HepG2 (cell line): ENCODE results near the gene TP63. TPM values are rescaled to one million over a fixed set of nuclear protein-coding genes. Genes with fewer than 3 reads are reported as not detected.

Source experiments
- ATAC-seq: fragments of 200-7000 bp; cut with Tn5 transposase; 3 replicates; pipeline ENCODE4 v1.9.1; 2020; ENCODE audit warnings: mild to moderate bottlenecking, moderate library complexity
- BruUV-seq: library from RNA; stranded (reverse); fragments of 400-500 nt; replicated peaks from 2 replicates; lab custom pipeline; 2021; lab: Mats Ljungman, UMichigan
- CTCF ChIA-PET: fragments of 300-600 bp; formaldehyde crosslinking; extraction: SDS; loops from one replicate; lab custom pipeline; 2021; ENCODE audit warnings: low total read pairs, inconsistent platforms, low intra/inter-chr PET ratio; lab: Yijun Ruan, JAX
- POLR2A ChIA-PET: fragments of 350-600 bp; sonication (Branson Sonifier 250); formaldehyde crosslinking; loops from one replicate; lab custom pipeline; 2020; ENCODE audit warnings: antibody characterized with exemption, inconsistent platforms; lab: Yijun Ruan, JAX
- DNase-seq: peaks from one replicate; pipeline ENCODE4 v3.0.0-alpha.2; 2015; ENCODE audit warnings: low spot score
- FAIRE-seq: peaks from 3 replicates; lab custom pipeline; 2011; peaks lifted over from hg19 to GRCh38; lab: Jason Lieb, UNC
- H2AFZ ChIP-seq: one replicate; pipeline ENCODE4 v1.6.1; 2011; ENCODE audit warnings: low read length, inconsistent platforms
- H3K27ac ChIP-seq: fragments of 300-600 bp; 3 replicates; pipeline ENCODE4 v1.8.0; 2011; ENCODE audit warnings: mixed run types, mild to moderate bottlenecking, mixed read lengths, low read length, inconsistent platforms; ENCODE audit not compliant: insufficient read depth; ENCODE audit errors: extremely low read length
- H3K27me3 ChIP-seq, 2 experiments: fragments of 200-600 bp in 1 of 2; 2 replicates in 1 of 2; 3 replicates in 1 of 2; pipeline versions ENCODE4 v1.6.0 to v1.8.0; 2011; ENCODE audit warnings: low read length in 2 of 2, mild to moderate bottlenecking in 2 of 2, moderate library complexity in 2 of 2, inconsistent platforms in 1 of 2; ENCODE audit not compliant: insufficient read depth in 2 of 2, control insufficient read depth in 1 of 2
- H3K36me3 ChIP-seq, 2 experiments: fragments of 200-600 bp in 1 of 2; replicated peaks in 1 of 2; 2 replicates in 1 of 2; 3 replicates in 1 of 2; pipeline versions ENCODE4 v1.5.1 to v1.8.0; 2011; ENCODE audit warnings: low read length in 2 of 2, inconsistent platforms in 1 of 2; ENCODE audit not compliant: insufficient read depth in 2 of 2, control insufficient read depth in 1 of 2
- H3K4me1 ChIP-seq: 2 replicates; pipeline ENCODE4 v1.5.1; 2012; ENCODE audit warnings: low read length, inconsistent platforms; ENCODE audit not compliant: insufficient read depth
- H3K4me2 ChIP-seq: 2 replicates; pipeline ENCODE4 v1.6.0; 2011; ENCODE audit warnings: low read depth, low read length, inconsistent platforms
- H3K4me3 ChIP-seq, 3 experiments: fragments of 200-600 bp in 1 of 3; sonication (generic), shearing (Covaris generic) in 1 of 3; replicated peaks in 1 of 3; 2 replicates each; pipeline ENCODE4 v1.5.1; 2011 to 2016; ENCODE audit warnings: low read length in 3 of 3, inconsistent platforms in 2 of 3, low read depth in 2 of 3, mild to moderate bottlenecking in 2 of 3, control low read depth in 1 of 3, mixed read lengths in 1 of 3; ENCODE audit not compliant: insufficient read depth in 1 of 3
- H3K79me2 ChIP-seq: one replicate; pipeline ENCODE4 v1.6.1; 2011; ENCODE audit warnings: low read length, inconsistent platforms; ENCODE audit not compliant: insufficient read depth
- H3K9ac ChIP-seq: 2 replicates; pipeline ENCODE4 v1.6.0; 2011; ENCODE audit warnings: mild to moderate bottlenecking, low read depth, low read length, inconsistent platforms; ENCODE audit not compliant: insufficient read depth
- H3K9me3 ChIP-seq: 2 replicates; pipeline ENCODE4 v1.5.1; 2012; ENCODE audit warnings: mild to moderate bottlenecking, low read length
- H4K20me1 ChIP-seq: 2 replicates; pipeline ENCODE4 v1.6.0; 2011; ENCODE audit warnings: inconsistent platforms, mild to moderate bottlenecking, low read length, moderate library complexity; ENCODE audit not compliant: insufficient read depth
- AKAP8 ChIP-seq: sonication (generic); formaldehyde crosslinking; IDR thresholded peaks from 2 replicates; pipeline ENCODE4 v1.5.1; 2020; ENCODE audit warnings: mild to moderate bottlenecking, missing genetic modification reagents
- EEA1 ChIP-seq: sonication (generic); formaldehyde crosslinking; IDR thresholded peaks from 2 replicates; pipeline ENCODE4 v1.5.1; 2020; ENCODE audit warnings: mild to moderate bottlenecking, missing genetic modification reagents, borderline replicate concordance
- GPN1 ChIP-seq: sonication (generic); formaldehyde crosslinking; IDR thresholded peaks from 2 replicates; pipeline ENCODE4 v1.5.1; 2020; ENCODE audit warnings: missing genetic modification reagents, borderline replicate concordance
- ISL2 ChIP-seq: sonication (generic); formaldehyde crosslinking; IDR thresholded peaks from 2 replicates; pipeline ENCODE4 v1.5.0; 2020; ENCODE audit warnings: missing genetic modification reagents
- JARID2 ChIP-seq: sonication (generic); formaldehyde crosslinking; IDR thresholded peaks from 2 replicates; pipeline ENCODE4 v1.8.1; 2023; ENCODE audit warnings: missing genetic modification reagents, inconsistent platforms; ENCODE audit not compliant: insufficient replicate concordance
- NFE2L2 ChIP-seq: fragments of 150-350 bp; IDR thresholded peaks from 2 replicates; pipeline ENCODE4 v1.6.1; 2014; ENCODE audit warnings: low read length
- TOE1 ChIP-seq: sonication (generic); formaldehyde crosslinking; IDR thresholded peaks from 2 replicates; pipeline ENCODE4 v1.4.0; 2020; ENCODE audit warnings: mild to moderate bottlenecking, missing genetic modification reagents
- ZNF180 ChIP-seq: sonication (generic); formaldehyde crosslinking; IDR thresholded peaks from 2 replicates; pipeline ENCODE4 v1.4.0; 2020; ENCODE audit warnings: low read depth, missing genetic modification reagents, borderline replicate concordance
- ZNF256 ChIP-seq: sonication (generic); formaldehyde crosslinking; conservative IDR thresholded peaks from 2 replicates; pipeline ENCODE4 v1.4.0; 2020; ENCODE audit warnings: missing genetic modification reagents
- WGBS: methylation state at CpG from one replicate; pipeline ENCODE4 v1.1.6; 2017; ENCODE audit warnings: low lambda C conversion rate; 5-methylcytosine and 5-hydroxymethylcytosine counted together
- in situ Hi-C: cut with HindIII; loops from 2 replicates; pipeline ENCODE4 v1.10.0; 2017; ENCODE audit warnings: low pct_unique_long_range_greater_than_20kb; ENCODE audit not compliant: extremely low pct_ligation_motif_present
- intact Hi-C: fragments of 100-400 bp; cut with micrococcal nuclease; formaldehyde crosslinking; loops from one replicate; pipeline ENCODE4 v1.10.0; 2022; ENCODE audit not compliant: unreplicated experiment
- polyA plus RNA-seq, 8 experiments: library from polyadenylated mRNA; depleted of rRNA in 3 of 8; stranded (reverse) in 7 of 8; unstranded in 1 of 8; fragments of >200 nt; fragmentation: Illumina TruSeq in 4 of 8; extraction: Trizol in 4 of 8; gene quantifications; 2 replicates each; pipeline versions ENCODE4 v1.2.1 to v1.2.3, GENCODE V29; 2011 to 2016; ENCODE audit warnings: low read depth in 4 of 8, missing spikeins in 1 of 8, mixed read lengths in 1 of 8; ENCODE audit not compliant: insufficient read depth in 1 of 8
- total RNA-seq, 5 experiments: library from RNA; depleted of rRNA; stranded (reverse); fragments of >200 nt; fragmentation: Illumina TruSeq; extraction: Trizol; gene quantifications; 2 replicates each; pipeline ENCODE4 v1.2.3, GENCODE V29; 2016; ENCODE audit warnings: low read depth in 1 of 5
- TF ChIP-seq, protein P1 (sequence below): sonication (generic); formaldehyde crosslinking; IDR thresholded peaks from 2 replicates; pipeline ENCODE4 v1.8.0; 2022; ENCODE audit warnings: missing genetic modification reagents, low read depth, mild to moderate bottlenecking, borderline replicate concordance
- TF ChIP-seq, protein P2 (sequence below): sonication (generic); formaldehyde crosslinking; IDR thresholded peaks from 2 replicates; pipeline ENCODE4 v1.4.0; 2020; ENCODE audit warnings: missing genetic modification reagents, mild to moderate bottlenecking, borderline replicate concordance

The TP63 gene
- total and polyA plus RNA-seq, 2 of the 13 experiments (the other 11 are each of a cell fraction or from before 2014, with no cell fraction given), result not detected

DNA sequence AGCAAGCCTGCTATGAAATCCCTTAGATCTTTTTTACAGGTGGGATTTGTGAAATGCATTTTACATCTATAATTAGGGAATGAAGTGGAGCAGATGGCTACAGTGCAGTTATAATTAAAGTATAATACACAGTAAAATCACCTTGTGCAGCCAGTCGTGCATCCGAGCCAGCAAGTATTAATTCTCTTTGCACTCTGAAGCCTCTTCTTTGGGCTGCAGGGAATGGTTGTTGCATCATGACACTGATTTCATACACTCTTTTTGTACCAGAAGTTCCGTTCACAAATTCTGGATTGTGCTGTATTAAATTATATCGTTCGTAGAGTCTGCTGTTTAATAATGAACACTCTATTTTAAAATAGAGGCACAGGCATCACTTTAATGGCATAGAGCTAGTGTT lies 28.7 kb upstream of the TP63 start:
- no peaks in the 10 kb centered on the region for H3K27me3 ChIP-seq
- BruUV-seq, result no TSS peak
- no peaks in the 10 kb centered on the region for H3K79me2 ChIP-seq
- TF ChIP-seq EEA1 (CRISPR knock-in tag) (no peak), ISL2 (no peak), AKAP8 (no peak), ZNF180 (CRISPR knock-in tag) (no peak), JARID2 (CRISPR knock-in tag) (no peak)
- TF ChIP-seq, protein P1, sequence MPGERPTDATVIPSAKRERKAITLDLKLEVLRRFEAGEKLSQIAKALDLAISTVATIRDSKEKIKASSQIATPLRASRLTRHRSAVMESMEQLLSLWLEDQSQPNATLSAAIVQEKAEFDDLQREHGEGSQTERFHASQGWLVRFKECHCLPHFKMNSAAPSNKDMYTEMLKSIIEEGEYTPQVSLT, result no peak
- ATAC-seq, result no peak
- no peaks in the 10 kb centered on the region for H3K36me3 ChIP-seq
- H3K9ac ChIP-seq, result no peak overlapping the region
- no peak overlapping the region for H3K4me2 ChIP-seq
- no peaks in the 10 kb centered on the region for H3K9me3 ChIP-seq
- CTCF ChIA-PET, result no interaction called here
- 0% methylated on average over 5 of the region's 5 CpGs for WGBS
- no peak overlapping the region for H2AFZ ChIP-seq
- in situ Hi-C loops (no loop called here), intact Hi-C loops (no loop called here)
- H3K4me1 ChIP-seq, result no peaks in the 10 kb centered on the region
- no peak for DNase-seq
- H3K27ac ChIP-seq, result no peak overlapping the region
- no peaks in the 10 kb centered on the region for H4K20me1 ChIP-seq
- H3K4me3 ChIP-seq, result no peak overlapping the region
- POLR2A ChIA-PET, result no interaction called here
- no peak for FAIRE-seq

GRCh38 chr3:189605717-189606116 lies 25.5 kb upstream of the TP63 start:
- POLR2A ChIA-PET, result no interaction called here
- intact Hi-C loops, result no loop called here
- in situ Hi-C loops, result no loop called here
- Histone ChIP-seq H3K9ac (no peak overlapping the region), H3K4me2 (no peak overlapping the region), H3K27ac (no peak overlapping the region), H2AFZ (no peak overlapping the region), H3K4me1 (no peaks in the 10 kb centered on the region), H3K9me3 (peaks cover 6% of the 10 kb centered on the region; the same call in 1 of the 2 replicates), H3K36me3 (no peaks in the 10 kb centered on the region), H3K27me3 (no peaks in the 10 kb centered on the region), H3K4me3 (no peak overlapping the region), H4K20me1 (no peaks in the 10 kb centered on the region), H3K79me2 (no peaks in the 10 kb centered on the region)
- TF ChIP-seq NFE2L2 (no peak), GPN1 (CRISPR knock-in tag) (no peak), ZNF256 (no peak), TOE1 (CRISPR knock-in tag) (no peak)
- TF ChIP-seq, protein P2, sequence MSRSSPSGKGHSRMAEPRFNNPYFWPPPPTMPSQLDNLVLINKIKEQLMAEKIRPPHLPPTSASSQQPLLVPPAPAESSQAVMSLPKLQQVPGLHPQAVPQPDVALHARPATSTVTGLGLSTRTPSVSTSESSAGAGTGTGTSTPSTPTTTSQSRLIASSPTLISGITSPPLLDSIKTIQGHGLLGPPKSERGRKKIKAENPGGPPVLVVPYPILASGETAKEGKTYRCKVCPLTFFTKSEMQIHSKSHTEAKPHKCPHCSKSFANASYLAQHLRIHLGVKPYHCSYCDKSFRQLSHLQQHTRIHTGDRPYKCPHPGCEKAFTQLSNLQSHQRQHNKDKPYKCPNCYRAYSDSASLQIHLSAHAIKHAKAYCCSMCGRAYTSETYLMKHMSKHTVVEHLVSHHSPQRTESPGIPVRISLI (CRISPR knock-in tag), result no peak
- BruUV-seq, result no TSS peak
- FAIRE-seq (no peak), DNase-seq (no peak), ATAC-seq (no peak)
- CTCF ChIA-PET, result no interaction called here
- WGBS, result 1% methylated on average over 2 of the region's 2 CpGs
